Vagina (tissue), 2 donors: ENCODE data around the gene DOK7. TPM values are rescaled to one million over a fixed set of nuclear protein-coding genes. Genes with fewer than 3 reads are reported as not detected.

Experiments used
- DNase-seq, 2 donors: peaks; one replicate each; pipeline ENCODE4 v3.0.0-alpha.2; 2017; ENCODE audit errors: extremely low spot score in 2 of 2
- H3K27ac ChIP-seq: fragments of 200-600 bp; sonication (generic); one replicate; pipeline ENCODE4 v1.5.1; 2019
- H3K27me3 ChIP-seq: fragments of 200-600 bp; sonication (generic); one replicate; pipeline ENCODE4 v1.5.1; 2019
- H3K36me3 ChIP-seq, 2 donors: fragments of 200-600 bp; sonication (generic); one replicate each; pipeline ENCODE4 v1.5.1; 2017 to 2019
- H3K4me1 ChIP-seq: fragments of 200-600 bp; sonication (generic); one replicate; pipeline ENCODE4 v1.5.1; 2019
- H3K4me3 ChIP-seq, 2 donors: fragments of 200-600 bp; sonication (generic); 1 replicate in 1 of 2; 2 replicates in 1 of 2; pipeline ENCODE4 v1.5.1; 2016 to 2019
- H3K9me3 ChIP-seq: fragments of 200-600 bp; sonication (generic); one replicate; pipeline ENCODE4 v1.5.1; 2019
- CTCF ChIP-seq, 3 experiments: fragments of 450-650 bp in 2 of 3; fragments of 200-600 bp in 1 of 3; sonication (generic) in 1 of 3; IDR thresholded peaks; one replicate each; pipeline ENCODE4 v1.5.1; 2017 to 2019; ENCODE audit warnings: antibody characterized with exemption in 3 of 3, mild to moderate bottlenecking in 2 of 3, moderate library complexity in 2 of 3
- POLR2A ChIP-seq, 2 donors: fragments of 450-650 bp; IDR thresholded peaks; one replicate each; pipeline ENCODE4 v1.6.1; 2017; ENCODE audit warnings: antibody characterized with exemption in 2 of 2, mild to moderate bottlenecking in 2 of 2, moderate library complexity in 2 of 2
- POLR2AphosphoS5 ChIP-seq, 2 donors: sonication (generic); formaldehyde crosslinking; IDR thresholded peaks; one replicate each; pipeline ENCODE4 v1.9.0; 2017; ENCODE audit warnings: antibody characterized with exemption in 2 of 2, mild to moderate bottlenecking in 2 of 2, low read depth in 1 of 2; ENCODE audit not compliant: insufficient read depth in 1 of 2
- intact Hi-C: fragments of 100-400 bp; cut with DNase I; formaldehyde crosslinking; loops from one replicate; pipeline ENCODE4 v1.15.1; 2023
- total RNA-seq: library from RNA; depleted of rRNA; stranded (reverse); fragments of >200 nt; gene quantifications from one replicate; pipeline ENCODE4 v1.2.3, GENCODE V29; 2016

DOK7 gene
- total RNA-seq, 1 donor from 2014 or later, result 4.7 TPM

DNA sequence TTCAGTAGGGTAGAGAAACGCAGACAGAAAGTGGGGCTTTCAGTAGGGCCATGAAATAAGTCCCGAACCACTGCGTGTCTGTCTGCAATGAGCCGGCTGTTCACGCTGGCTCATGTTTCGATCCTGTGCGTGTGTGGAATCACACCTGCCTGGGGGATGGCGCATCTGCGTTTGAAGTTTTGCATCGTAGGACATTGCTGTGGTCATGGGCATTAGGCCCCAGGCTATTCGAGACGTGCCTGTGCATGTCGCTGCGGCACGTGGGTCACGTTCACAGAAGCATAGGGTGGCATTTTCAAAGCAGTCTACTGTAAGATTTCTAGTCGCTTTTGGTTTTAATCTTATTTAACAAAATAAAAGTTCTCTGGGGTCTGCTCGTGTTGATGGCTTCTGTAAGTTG, 46.8 kb upstream of the DOK7 start:
- Histone ChIP-seq H3K27ac (no peak overlapping the region), H3K27me3 (no peaks in the 10 kb centered on the region), H3K4me1 (no peaks in the 10 kb centered on the region), H3K36me3 (peaks cover 0 to 34% of the 10 kb centered on the region in 2 donors), H3K4me3 (no peak overlapping the region), H3K9me3 (no peaks in the 10 kb centered on the region)
- intact Hi-C loops, result no loop called here
- DNase-seq, result no peak
- TF ChIP-seq POLR2AphosphoS5 (IDR thresholded peaks at IDR 0.05; ENCODE audit: insufficient read depth in 1 of 2, low read depth in 1 of 2) (no peak), CTCF (IDR thresholded peaks at IDR 0.05) (no peak)

GRCh38 chr4:3416821-3417221, 46.3 kb upstream of the DOK7 start:
- no peaks in the 10 kb centered on the region for H3K4me1 ChIP-seq
- H3K36me3 ChIP-seq, result peaks cover 0 to 36% of the 10 kb centered on the region in 2 donors
- no peak overlapping the region for H3K4me3 ChIP-seq
- TF ChIP-seq CTCF (IDR thresholded peaks at IDR 0.05) (no peak), POLR2A (IDR thresholded peaks at IDR 0.05) (no peak), POLR2AphosphoS5 (IDR thresholded peaks at IDR 0.05; ENCODE audit: insufficient read depth in 1 of 2, low read depth in 1 of 2) (no peak)
- no peak overlapping the region for H3K27ac ChIP-seq
- intact Hi-C loops, result no loop called here
- H3K9me3 ChIP-seq, result no peaks in the 10 kb centered on the region
- no peak for DNase-seq
- no peaks in the 10 kb centered on the region for H3K27me3 ChIP-seq

- no peak for DNase-seq
- Histone ChIP-seq H3K36me3 (peaks cover 0 to 43% of the 10 kb centered on the region in 2 donors), H3K4me3 (no peak overlapping the region), H3K9me3 (no peaks in the 10 kb centered on the region), H3K4me1 (no peaks in the 10 kb centered on the region), H3K27me3 (no peaks in the 10 kb centered on the region), H3K27ac (no peak overlapping the region)
- TF ChIP-seq POLR2A (IDR thresholded peaks at IDR 0.05) (no peak), POLR2AphosphoS5 (IDR thresholded peaks at IDR 0.05; ENCODE audit: insufficient read depth in 1 of 2, low read depth in 1 of 2) (no peak), CTCF (IDR thresholded peaks at IDR 0.05) (no peak)
- intact Hi-C loops, result no loop called here
Measured at GRCh38 chr4:3417448-3417847, 45.7 kb upstream of the DOK7 start.

GRCh38 chr4:3418029-3418762, 44.9 kb upstream of the DOK7 start:
- DNase-seq, result no peak
- Histone ChIP-seq H3K4me1 (no peaks in the 10 kb centered on the region), H3K27ac (no peak overlapping the region), H3K27me3 (no peaks in the 10 kb centered on the region), H3K9me3 (no peaks in the 10 kb centered on the region), H3K36me3 (peaks cover 0 to 46% of the 10 kb centered on the region in 2 donors), H3K4me3 (no peak overlapping the region)
- TF ChIP-seq POLR2A (IDR thresholded peaks at IDR 0.05) (no peak), CTCF (IDR thresholded peaks at IDR 0.05) (no peak), POLR2AphosphoS5 (IDR thresholded peaks at IDR 0.05; ENCODE audit: insufficient read depth in 1 of 2, low read depth in 1 of 2) (no peak)
- intact Hi-C loops, result no loop called here

- TF ChIP-seq POLR2A (IDR thresholded peaks at IDR 0.05) (no peak), POLR2AphosphoS5 (IDR thresholded peaks at IDR 0.05; ENCODE audit: insufficient read depth in 1 of 2, low read depth in 1 of 2) (no peak), CTCF (IDR thresholded peaks at IDR 0.05) (no peak)
- Histone ChIP-seq H3K4me3 (no peak overlapping the region), H3K27ac (no peak overlapping the region), H3K9me3 (no peaks in the 10 kb centered on the region), H3K36me3 (peaks cover 0 to 62% of the 10 kb centered on the region in 2 donors), H3K27me3 (no peaks in the 10 kb centered on the region), H3K4me1 (no peaks in the 10 kb centered on the region)
- DNase-seq, result no peak
- intact Hi-C loops, result no loop called here
Measured at GRCh38 chr4:3419836-3420605, 43.1 kb upstream of the DOK7 start.
